Gastroesophageal sphincter (tissue), 4 donors: ENCODE data around the gene PAPPA2. TPM values are rescaled to one million over a fixed set of nuclear protein-coding genes. Genes with fewer than 3 reads are reported as not detected.

ENCODE experiments used
- ATAC-seq: fragments of 150-250 bp; one replicate; pipeline ENCODE4 v1.9.1; 2016; ENCODE audit warnings: mild to moderate bottlenecking, moderate library complexity
- H3K27ac ChIP-seq, 4 donors: fragments of 200-600 bp; sonication (generic) in 3 of 4; 1 replicate in 3 of 4; 2 replicates in 1 of 4; pipeline ENCODE4 v1.5.1; 2016 to 2019
- H3K27me3 ChIP-seq: fragments of 200-600 bp; sonication (generic); one replicate; pipeline ENCODE4 v1.5.1; 2019
- H3K36me3 ChIP-seq, 2 donors: fragments of 200-600 bp; sonication (generic); one replicate each; pipeline ENCODE4 v1.5.1; 2019; ENCODE audit warnings: control low read depth in 1 of 2
- H3K4me1 ChIP-seq, 3 donors: fragments of 200-600 bp; sonication (generic); 1 replicate in 2 of 3; 2 replicates in 1 of 3; pipeline ENCODE4 v1.5.1; 2016 to 2019; ENCODE audit warnings: control low read depth in 2 of 3
- H3K4me3 ChIP-seq, 2 donors: fragments of 200-600 bp; sonication (generic); one replicate each; pipeline ENCODE4 v1.5.1; 2019; ENCODE audit warnings: mild to moderate bottlenecking in 1 of 2, moderate library complexity in 1 of 2
- H3K9me3 ChIP-seq, 3 donors: fragments of 200-600 bp; sonication (generic); one replicate each; pipeline ENCODE4 v1.5.1; 2017 to 2019; ENCODE audit warnings: control low read depth in 2 of 3
- CTCF ChIP-seq, 4 experiments: fragments of 200-600 bp in 2 of 4; fragments of 450-650 bp in 2 of 4; sonication (generic) in 1 of 4; IDR thresholded peaks; one replicate each; pipeline ENCODE4 v1.5.1; 2017 to 2019; ENCODE audit warnings: antibody characterized with exemption in 4 of 4, mild to moderate bottlenecking in 2 of 4, moderate library complexity in 2 of 4
- EP300 ChIP-seq: sonication (generic); formaldehyde crosslinking; IDR thresholded peaks from one replicate; pipeline ENCODE4 v1.6.1; 2017; ENCODE audit warnings: antibody characterized with exemption, mild to moderate bottlenecking
- POLR2A ChIP-seq, 2 donors: fragments of 450-650 bp; IDR thresholded peaks; one replicate each; pipeline ENCODE4 v1.6.1; 2017; ENCODE audit warnings: antibody characterized with exemption in 2 of 2, mild to moderate bottlenecking in 2 of 2, moderate library complexity in 1 of 2
- POLR2AphosphoS5 ChIP-seq: sonication (generic); formaldehyde crosslinking; IDR thresholded peaks from one replicate; pipeline ENCODE4 v1.6.1; 2017; ENCODE audit warnings: antibody characterized with exemption
- WGBS, 2 donors: methylation state at CpG; one replicate each; pipeline ENCODE4 v1.1.5; 2018; ENCODE audit warnings: low coverage in 1 of 2; 5-methylcytosine and 5-hydroxymethylcytosine counted together
- total RNA-seq, 4 donors: library from RNA; depleted of rRNA; stranded (reverse); fragments of >200 nt; gene quantifications; one replicate each; pipeline ENCODE4 v1.1.0, GENCODE V29; 2016

The PAPPA2 gene
- total RNA-seq, 4 donors from 2014 or later, result 0.10 to 0.54 (median 0.14) TPM

DNA sequence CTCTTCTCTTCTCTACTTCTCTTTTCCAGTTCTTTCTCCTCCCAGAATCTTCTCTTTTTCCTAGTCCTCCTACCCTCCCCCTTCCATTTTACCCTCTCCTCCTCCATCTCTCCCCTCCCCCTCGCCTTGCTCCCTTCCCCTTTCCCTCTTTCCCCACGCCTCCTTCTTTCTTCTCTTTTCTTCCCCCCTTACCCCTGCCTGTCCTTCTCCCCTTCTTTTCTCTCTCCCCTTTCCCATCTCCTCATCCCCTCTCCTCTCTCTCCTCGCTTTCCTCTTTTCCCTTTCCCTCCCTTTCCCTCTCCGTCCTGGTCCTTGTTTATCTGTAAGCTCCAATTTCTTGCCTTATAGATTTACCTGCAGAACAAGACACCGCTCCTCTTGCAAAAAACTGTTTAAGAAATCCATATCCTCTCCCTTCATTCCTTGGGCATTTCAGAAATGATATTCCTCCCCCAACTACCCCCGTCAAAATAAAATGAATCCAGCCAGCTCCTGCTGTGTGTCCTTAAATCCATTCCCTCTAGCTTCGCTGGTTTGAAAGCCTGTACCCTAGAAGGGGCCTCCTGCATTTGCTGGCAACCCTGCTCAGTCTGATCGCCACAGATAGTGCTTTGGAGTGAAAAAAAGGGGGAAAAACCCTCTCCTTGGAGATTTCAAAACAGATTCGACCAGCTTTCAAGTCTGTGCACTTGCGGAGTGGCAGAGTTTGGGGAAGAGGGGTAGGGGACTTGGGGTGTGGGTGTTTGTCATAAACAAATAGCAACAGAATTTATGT, 89.4 kb downstream of the PAPPA2 start:
- H3K27me3 ChIP-seq, result peaks cover 77% of the 10 kb centered on the region
- WGBS, 2 donors, result 19 to 24% methylated on average over 3 to 10 of the region's 10 CpGs
- H3K4me1 ChIP-seq, result no peaks in the 10 kb centered on the region
- H3K27ac ChIP-seq, result no peak overlapping the region
- ATAC-seq, result no peak
- H3K9me3 ChIP-seq, result no peaks in the 10 kb centered on the region
- TF ChIP-seq EP300, result no peak
- no peak for TF ChIP-seq POLR2A (IDR thresholded peaks at IDR 0.05)
- TF ChIP-seq CTCF (IDR thresholded peaks at IDR 0.05), result no peak
- no peak for TF ChIP-seq POLR2AphosphoS5
- H3K36me3 ChIP-seq, result no peaks in the 10 kb centered on the region
- H3K4me3 ChIP-seq, result no peak overlapping the region

DNA sequence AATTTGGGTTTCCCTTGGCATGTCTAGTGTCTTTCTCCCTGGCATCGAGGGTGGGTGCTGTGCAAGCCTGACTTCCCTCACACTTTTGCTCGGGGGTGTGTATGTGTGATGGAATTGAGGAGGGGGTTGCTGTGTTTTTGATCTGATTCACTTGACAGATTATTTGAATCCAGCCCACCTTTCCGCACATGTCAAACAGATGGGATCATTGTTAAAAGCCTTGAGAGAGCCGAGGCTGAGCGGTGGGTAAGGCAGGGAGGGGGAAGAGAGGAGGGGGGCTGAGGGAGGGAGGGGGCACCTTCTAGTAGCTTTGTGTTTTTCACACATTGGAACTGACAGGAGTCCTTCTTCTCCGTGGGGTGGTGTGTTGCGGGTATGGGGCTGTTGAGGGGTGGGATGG, 90.0 kb downstream of the PAPPA2 start:
- H3K4me1 ChIP-seq, result no peaks in the 10 kb centered on the region
- no peaks in the 10 kb centered on the region for H3K36me3 ChIP-seq
- TF ChIP-seq POLR2A (IDR thresholded peaks at IDR 0.05) (no peak), EP300 (no peak), CTCF (IDR thresholded peaks at IDR 0.05) (no peak), POLR2AphosphoS5 (no peak)
- WGBS, 2 donors, result 11 to 20% methylated on average over 1 to 3 of the region's 7 CpGs
- no peaks in the 10 kb centered on the region for H3K9me3 ChIP-seq
- H3K27ac ChIP-seq, result no peak overlapping the region
- H3K4me3 ChIP-seq, result no peak overlapping the region
- peaks cover 75% of the 10 kb centered on the region for H3K27me3 ChIP-seq
- ATAC-seq, result no peak

DNA sequence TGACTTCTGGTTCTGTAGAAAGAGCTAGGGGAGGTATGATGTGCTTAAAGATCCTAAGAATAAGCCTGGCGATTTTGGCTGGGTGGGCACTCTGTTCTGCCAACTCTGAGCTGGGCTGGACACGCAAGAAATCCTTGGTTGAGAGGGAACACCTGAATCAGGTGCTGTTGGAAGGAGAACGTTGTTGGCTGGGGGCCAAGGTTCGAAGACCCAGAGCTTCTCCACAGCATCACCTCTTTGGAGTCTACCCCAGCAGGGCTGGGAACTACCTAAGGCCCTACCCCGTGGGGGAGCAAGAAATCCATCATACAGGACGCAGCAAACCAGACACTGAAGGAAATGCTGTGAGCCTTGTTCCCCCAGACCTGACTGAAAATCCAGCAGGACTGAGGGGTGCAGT, 93.3 kb downstream of the PAPPA2 start:
- TF ChIP-seq EP300, result no peak
- TF ChIP-seq CTCF (IDR thresholded peaks at IDR 0.05), result no peak
- no peak for TF ChIP-seq POLR2AphosphoS5
- TF ChIP-seq POLR2A (IDR thresholded peaks at IDR 0.05), result no peak
- no peak for ATAC-seq
- Histone ChIP-seq H3K9me3 (no peaks in the 10 kb centered on the region), H3K4me3 (no peak overlapping the region), H3K36me3 (no peaks in the 10 kb centered on the region), H3K27ac (no peak overlapping the region), H3K27me3 (peaks cover 78% of the 10 kb centered on the region), H3K4me1 (peaks cover 0 to 6% (median 0%) of the 10 kb centered on the region in 3 donors)
- WGBS, 2 donors, result 72 to 90% methylated on average over 2 to 5 of the region's 6 CpGs

- ATAC-seq, result no peak
- Histone ChIP-seq H3K4me1 (peaks cover 0 to 6% (median 0%) of the 10 kb centered on the region in 3 donors), H3K4me3 (no peak overlapping the region), H3K36me3 (no peaks in the 10 kb centered on the region), H3K27me3 (peaks cover 64% of the 10 kb centered on the region), H3K9me3 (no peaks in the 10 kb centered on the region), H3K27ac (no peak overlapping the region)
- TF ChIP-seq POLR2A (IDR thresholded peaks at IDR 0.05), result no peak
- no peak for TF ChIP-seq EP300
- no peak for TF ChIP-seq CTCF (IDR thresholded peaks at IDR 0.05)
- TF ChIP-seq POLR2AphosphoS5, result no peak
- 93 to 94% methylated on average over 2 of the region's 2 CpGs for WGBS, 2 donors
These were observed 94.7 kb downstream of the PAPPA2 start for GRCh38 chr1:176557543-176558258.
